ENCODE data around the gene SPIN2B.

GRCh38 chrX:57121816-57122215, 468 bp upstream of the SPIN2B start:
- TF ChIP-seq CTCF (IDR thresholded peaks at IDR 0.05) = no peak
- TF ChIP-seq POLR2A (IDR thresholded peaks at IDR 0.05) = no peak
- no peak for TF ChIP-seq POLR2AphosphoS5 (IDR thresholded peaks at IDR 0.05)

All from upper lobe of left lung (tissue), 4 donors.